GM12872 (cell line): ENCODE results near the gene CD300LF.

Experiments
- CTCF ChIP-seq: IDR thresholded peaks from 3 replicates; pipeline ENCODE4 v1.5.1; 2011; ENCODE audit warnings: low read depth, mild to moderate bottlenecking, low read length, moderate library complexity; ENCODE audit not compliant: insufficient read depth

Gene CD300LF

GRCh38 chr17:74671031-74671771 lies 41.5 kb downstream of the CD300LF start:
- no peak for TF ChIP-seq CTCF

GRCh38 chr17:74670329-74670728 lies 42.4 kb downstream of the CD300LF start:
- no peak for TF ChIP-seq CTCF

GRCh38 chr17:74663561-74663960 lies 49.2 kb downstream of the CD300LF start:
- no peak for TF ChIP-seq CTCF

GRCh38 chr17:74659889-74660288 lies 52.8 kb downstream of the CD300LF start:
- no peak for TF ChIP-seq CTCF

- TF ChIP-seq CTCF, result no peak
Measured at GRCh38 chr17:74658620-74659019, 54.1 kb downstream of the CD300LF start.

- no peak for TF ChIP-seq CTCF
Measured at GRCh38 chr17:74654742-74655141, 58.0 kb downstream of the CD300LF start.

- TF ChIP-seq CTCF, result no peak
Measured at GRCh38 chr17:74652020-74652419, 60.7 kb downstream of the CD300LF start.
